Activated T-cell treated with anti-CD3 and anti-CD28 coated beads, Interleukin-2, amount 50 U/mL, for 1 hour (primary cell): ENCODE results near the gene HMGCL.
"Not testable (repeated sequence)": the region's sequence is repeated elsewhere in the genome, so short reads cannot be mapped to it uniquely, and the experiment has no call there.

Experiments used
- DNase-seq: peaks from one replicate; pipeline ENCODE4 v3.0.0-alpha.2; 2020

The HMGCL gene

DNA sequence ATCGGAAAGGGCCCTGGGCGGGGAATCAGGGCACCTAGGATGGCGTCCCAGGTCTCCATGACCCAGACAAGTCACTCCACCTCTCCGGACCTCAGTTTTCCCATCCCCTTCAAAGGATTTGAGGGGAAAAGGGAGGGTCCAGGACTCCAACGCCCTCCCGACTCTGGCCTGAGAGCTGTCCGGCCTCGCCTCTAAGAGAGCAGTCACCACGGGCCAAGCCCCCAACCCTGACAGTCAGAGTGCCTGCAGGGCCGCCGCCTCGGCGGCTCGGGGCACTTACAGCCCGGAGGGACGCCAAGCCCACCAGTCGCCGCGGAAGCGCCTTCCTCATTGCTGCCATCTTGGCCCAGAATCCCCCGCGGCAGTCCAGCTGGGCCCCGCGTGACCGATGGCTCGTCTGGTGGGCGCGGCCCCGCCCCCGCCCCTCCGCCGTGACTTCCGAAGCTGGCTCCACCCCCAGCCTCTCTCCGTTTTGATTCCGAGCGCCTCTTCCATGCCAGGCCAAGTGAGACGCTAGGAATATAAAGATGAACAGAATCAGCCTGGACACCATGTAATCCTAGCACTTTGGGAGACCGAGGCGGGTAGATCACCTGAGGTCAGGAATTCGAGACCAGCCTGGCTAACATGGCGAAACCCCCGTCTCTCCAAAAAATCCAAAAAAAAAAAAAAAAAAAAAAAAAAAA is at the start of gene HMGCL:
TSS of gene HMGCL (minus strand) at position 354 of the 686 bp plus-strand sequence. CDS start at position 340, 14 bp downstream.
- peak; percentile 84 for DNase-seq

DNA sequence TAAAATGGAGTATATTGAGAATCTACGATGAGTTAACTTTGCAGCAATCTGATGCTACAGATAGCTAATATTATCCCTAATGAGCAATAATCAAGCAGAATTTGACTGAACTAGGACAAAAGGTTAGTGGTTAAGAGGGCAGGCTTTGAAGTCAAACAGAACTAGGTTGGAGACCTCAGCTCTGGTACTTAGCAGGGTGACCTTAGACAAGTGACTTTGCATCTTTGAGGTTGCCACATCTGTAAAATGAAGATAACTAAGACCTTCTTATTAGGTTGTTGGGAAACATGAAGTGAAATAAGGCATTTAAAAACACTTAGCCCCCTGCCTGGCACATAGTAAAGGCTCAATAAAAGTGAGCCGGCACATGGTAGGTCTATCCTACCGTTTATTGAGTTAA is 47.2 kb upstream of the HMGCL start:
- no peak for DNase-seq

DNA sequence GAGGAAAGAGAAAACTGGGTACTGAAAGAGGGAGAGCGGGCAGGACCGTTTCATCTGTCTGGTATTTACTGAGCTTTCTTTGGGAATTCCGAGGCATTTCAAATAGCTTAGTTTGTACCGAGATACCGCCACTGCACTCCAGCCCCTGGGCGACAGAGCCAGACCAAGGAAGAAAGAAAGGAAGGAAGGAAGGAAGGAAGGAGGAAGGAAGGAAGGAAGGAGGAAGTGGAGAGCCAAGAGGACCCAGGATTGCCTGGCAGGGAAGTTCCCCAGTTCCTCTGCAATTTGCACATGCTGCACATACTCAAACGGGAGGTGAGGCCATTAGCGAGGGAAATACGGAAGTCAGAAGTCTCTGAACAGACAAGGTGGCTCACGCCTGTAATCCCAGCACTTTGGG is 43.8 kb upstream of the HMGCL start:
- DNase-seq, result no peak

DNA sequence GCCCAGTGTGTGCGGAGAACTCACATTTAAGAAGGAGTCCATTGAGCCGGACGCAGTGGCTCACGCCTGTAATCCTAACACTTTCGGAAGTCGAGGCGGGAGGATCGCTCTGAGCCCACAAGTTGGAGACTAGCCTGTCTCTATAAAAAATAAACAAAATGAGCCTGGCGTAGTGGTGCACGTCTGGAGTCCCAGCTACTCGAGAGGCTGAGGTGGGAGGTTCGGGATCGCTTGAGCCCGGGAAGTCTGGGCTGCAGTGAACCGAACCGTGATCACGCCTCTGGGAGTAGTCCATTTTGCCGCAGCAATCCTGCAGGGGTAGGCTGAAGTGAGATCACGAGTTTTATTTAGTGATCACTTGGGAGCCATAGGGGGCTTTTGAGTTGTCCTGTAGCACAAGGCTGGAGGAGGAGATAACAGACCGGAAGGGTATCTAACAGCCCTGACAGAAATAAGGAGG is 43.4 kb upstream of the HMGCL start:
- DNase-seq, result no peak

DNA sequence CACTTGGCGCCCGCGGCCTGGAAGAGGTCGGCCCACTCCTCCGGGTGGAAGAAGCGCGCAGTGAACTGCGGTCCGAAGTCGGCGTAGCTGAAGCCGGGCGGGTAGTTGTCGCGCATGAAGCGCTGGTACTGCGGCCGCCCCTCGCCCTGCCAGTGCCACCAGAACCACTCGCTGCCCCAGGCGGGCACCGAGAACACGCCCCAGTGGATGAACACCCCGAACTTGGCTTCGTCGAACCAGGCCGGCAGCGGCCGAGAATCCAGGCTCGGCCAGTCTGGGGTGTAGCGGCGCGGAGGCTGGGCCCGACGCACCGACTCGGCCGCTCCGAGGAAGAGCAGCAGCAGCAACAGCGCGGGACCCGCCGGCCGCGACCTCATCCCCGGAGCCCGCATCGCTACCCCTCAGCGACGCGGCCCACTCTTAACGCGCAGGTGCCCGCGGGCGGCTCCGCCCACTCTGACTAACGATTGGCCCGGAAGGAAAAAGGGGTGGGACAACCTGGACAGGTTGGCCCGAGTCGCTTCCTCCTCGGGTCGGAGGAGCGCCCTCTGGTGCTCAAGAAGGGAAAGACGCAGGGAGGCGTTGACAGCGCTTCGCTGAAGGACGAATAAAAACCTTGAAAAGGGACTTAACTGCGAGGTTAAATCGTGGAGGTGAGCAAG is 42.8 kb upstream of the HMGCL start, which contains the start of gene FUCA1:
TSS of gene FUCA1 (minus strand) at position 396 of the 662 bp plus-strand sequence. CDS start at position 392, 4 bp downstream.
- DNase-seq, result peak; percentile 96

DNA sequence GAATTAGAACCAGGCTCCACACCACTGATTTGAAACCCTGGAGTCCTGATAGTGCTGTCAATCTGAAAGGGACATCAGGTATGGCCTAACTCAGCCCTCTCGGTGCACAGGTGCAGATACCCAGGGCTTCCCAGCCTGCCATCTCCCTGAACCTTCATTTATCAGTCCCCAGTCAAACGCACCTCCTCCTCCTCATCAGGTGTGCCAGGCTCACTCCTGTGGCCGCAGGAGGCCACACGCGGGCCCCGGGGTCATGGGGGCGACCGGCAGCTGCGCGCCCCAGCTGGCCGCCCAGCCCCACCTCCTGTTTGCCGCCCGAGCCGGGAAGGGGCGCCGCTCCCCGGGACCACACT is 42.3 kb upstream of the HMGCL start:
- DNase-seq, result no peak

DNA sequence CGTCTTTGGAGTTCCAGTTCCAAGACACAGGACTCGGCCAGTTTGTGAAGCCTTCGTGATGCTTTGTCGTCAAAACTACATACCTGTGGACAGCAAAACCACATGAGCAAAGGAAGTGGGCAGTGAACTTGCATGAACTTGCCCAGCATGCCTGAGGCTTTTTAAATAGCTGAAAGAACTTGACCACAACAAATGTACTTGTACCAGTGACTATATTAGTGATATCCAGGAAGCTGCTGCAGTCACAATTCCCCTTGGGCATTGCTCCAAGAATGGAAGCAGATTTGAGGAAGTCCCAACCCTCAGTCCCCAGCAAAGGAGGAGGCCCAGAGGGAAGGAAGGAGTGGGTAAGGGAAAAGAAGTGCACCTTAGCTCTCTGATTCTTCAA is 40.3 kb upstream of the HMGCL start:
- no peak for DNase-seq

DNA sequence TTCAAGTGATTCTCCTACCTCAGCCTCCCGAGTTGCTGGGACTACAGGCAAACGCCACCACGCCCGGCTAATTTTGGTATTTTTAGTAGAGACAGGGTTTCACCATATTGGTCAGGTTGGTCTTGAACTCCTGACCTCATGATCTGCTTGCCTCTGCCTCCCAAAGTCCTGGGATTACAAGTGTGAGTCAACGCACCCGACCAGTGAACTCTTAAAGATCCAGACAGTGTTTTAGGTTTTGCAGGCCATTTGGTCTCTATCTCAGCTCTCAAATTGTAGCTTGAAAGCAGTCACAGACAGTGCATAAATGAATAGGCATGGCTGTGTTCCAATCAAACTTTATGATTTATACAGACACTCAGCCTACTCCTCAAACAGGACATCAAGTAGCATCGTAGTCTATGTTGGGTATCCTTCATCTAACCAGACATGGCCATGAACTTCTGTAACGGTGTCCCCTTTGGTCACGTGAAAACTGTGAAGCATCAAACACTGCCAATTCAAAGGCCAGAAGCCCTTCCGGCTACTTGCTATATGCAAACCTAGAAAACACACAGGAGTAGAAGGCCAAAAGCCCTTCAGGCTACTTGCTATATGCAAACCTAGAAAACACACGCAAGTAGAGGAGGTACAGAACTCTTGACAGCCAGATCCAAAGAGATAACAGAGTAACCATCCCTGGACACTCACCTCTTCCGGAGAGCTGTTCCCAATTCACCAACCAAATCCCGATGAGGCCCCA is 39.7 kb upstream of the HMGCL start:
- DNase-seq, result no peak

DNA sequence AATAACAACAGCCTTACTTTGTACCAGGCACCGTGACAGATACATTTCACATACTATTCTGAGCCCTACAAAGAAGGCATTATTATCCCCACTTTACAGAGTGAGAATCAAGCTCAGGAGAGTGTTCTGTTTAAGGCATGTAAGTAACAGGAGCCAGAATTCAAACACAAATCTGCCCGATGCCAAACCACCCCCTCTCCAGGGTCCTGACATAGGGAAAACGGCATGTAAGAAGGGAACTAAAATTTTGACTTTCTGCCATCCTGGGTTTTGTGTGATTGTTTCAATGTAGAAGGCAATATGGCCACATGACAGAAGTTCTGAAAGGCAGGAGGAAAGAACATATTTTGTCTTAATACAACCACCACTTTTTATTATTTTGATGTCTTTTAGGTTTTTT is 37.4 kb upstream of the HMGCL start:
- no peak for DNase-seq

DNA sequence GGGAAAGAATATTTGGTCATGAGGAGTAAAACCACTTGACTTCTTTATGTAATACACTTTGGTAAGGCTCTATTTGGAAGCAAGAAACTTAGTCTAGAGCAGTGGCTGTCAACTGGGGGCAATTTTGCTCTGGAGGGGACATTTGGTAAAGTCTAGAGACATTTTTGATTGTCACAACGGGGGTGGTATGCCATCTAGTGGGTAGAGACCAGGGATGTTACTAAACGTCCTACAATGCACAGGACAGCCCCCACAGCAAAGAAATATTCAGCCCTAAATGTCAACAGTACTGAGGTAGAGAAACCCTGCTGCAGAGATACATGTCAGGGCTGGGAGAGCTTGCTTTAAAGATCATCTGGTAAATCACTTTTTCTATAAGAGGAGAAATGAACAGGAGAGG is 29.3 kb upstream of the HMGCL start:
- DNase-seq, result no peak

DNA sequence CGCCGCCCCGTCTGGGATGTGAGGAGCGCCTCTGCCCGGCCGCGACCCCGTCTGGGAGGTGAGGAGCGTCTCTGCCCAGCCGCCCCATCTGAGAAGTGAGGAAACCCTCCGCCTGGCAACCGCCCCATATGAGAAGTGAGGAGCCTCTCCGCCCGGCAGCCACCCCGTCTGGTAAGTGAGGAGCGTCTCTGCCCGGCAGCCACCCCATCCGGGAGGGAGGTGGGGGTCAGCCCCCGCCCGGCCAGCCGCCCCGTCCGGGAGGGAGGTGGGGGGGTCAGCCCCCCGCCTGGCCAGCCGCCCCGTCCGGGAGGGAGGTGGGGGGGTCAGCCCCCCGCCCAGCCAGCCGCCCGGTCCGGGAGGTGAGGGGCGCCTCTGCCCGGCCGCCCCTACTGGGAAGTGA is 27.9 kb upstream of the HMGCL start:
- not testable (repeated sequence) for DNase-seq

DNA sequence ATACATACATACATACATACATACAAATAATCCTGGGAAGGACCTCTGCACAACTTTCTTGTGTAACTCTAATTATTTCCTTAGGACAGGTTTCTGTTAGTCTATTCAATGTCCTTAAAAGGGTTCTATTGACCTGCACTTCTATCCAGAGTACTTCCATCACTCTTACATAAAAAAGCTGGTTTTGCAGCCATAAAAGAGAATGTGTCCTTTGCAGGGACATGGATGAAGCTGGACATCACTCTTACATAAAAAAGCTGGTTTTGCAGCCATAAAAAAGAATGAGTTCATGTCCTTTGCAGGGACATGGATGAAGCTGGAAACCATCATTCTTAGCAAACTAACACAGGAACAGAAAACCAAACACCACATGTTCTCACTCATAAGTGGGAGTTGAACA is 26.2 kb upstream of the HMGCL start:
- DNase-seq, result not testable (repeated sequence)

DNA sequence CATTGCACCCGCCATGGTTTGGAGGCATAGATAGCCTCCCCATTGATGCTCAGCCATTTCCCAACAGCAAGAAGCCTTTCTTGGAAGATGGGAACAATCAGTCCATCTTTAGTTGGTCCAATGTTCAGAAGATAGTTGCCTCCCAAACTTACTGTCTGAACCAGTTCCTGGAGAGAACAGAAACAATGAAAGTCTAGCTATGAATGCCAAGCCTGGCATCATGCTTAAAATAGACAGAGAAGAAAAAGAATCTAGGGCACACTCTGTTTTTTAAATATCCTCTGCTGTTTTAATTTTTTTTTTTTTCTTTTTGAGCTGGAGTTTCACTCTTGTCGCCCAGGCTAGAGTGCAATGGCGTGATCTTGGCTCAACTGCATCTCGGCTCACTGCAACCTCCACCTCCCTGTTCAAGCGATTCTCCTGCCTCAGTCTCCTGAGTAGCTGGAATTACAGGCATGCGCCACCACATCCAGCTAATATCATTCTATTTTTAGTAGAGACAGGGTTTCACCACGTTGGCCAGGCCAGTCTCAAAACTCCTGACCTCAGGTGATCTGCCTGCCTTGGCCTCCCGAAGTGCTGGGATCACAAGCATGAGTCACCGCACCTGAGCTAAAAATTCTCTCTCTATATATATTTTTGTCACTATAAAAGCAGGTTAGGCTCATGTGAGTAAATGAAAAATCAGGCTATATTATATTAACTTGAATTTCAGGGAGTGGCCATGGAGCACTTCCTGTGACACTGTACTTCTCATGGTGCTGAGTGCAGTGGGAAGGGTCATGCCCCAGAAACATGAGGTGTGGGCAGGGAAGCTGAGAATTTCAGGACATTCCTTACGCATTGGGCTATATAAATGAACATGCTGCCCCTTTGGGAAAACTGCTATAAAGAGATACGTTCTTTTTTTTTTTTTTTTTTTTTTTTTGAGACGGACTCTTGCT is 23.7 kb upstream of the HMGCL start:
- no peak for DNase-seq

DNA sequence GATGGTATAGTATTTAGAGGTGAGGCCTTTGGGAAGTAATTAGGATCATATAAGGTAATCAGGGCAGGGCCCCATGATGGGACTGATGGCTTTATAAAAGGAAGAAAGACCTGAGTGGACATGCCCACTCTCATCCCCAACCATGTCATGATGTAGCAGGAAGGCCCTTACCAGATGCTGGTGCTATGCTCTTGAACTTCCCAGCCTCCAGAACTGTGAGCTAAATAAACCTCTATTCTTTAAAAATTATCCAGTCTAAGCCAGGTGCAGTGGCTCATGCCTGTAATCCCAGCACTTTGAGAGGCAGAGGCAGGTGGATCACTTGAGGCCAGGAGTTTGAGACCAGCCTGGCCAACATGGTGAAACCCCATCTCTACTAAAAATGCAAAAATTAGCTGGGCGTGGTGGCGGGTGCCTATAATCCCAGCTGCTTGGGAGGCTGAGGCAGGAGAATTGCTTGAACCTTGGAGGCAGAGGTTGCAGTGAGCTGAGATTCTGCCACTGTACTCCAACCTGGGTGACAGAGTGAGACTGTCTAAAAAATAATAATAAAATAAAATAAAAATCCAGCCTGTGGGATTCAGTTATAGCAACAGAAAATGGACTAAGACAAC is 22.4 kb upstream of the HMGCL start:
- DNase-seq, result not testable (repeated sequence)

DNA sequence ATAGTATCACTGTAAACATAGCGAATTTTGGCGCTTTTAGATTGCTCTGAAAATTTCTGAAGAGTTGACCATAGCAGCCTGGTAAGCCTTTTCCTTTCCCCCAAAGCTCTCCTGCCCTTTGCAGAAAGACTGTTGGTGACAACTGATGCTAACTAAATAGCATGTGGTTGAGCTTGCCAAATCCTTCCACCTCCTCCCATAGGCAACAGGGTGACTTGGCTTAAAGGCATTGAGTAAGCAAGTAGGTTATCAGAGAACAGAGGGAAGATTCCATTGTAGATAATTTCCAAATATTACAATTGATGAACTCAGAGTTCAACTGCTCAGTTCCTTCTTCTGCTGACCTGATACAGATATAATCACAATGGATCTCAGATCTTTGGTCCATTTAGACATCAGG is 19.9 kb upstream of the HMGCL start:
- DNase-seq, result no peak

DNA sequence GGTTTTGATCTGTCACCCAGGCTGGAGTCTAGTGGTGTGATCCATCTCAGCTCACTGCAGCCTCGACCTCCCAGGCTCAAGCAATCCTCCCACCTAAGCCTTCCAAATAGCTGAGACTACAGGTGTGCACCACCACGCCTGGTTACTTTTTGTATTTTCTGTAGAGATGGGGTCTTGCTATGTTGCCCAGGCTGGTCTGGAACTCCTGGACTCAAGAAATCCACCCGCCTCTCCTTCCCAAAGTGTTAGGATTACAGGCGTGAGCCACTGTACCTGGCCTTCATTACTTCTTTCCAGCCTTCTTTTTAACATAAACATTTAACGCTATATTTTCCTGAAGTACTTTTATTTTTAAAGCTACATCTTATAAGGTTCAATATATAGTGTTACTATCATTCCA is 18.4 kb upstream of the HMGCL start:
- DNase-seq, result no peak

DNA sequence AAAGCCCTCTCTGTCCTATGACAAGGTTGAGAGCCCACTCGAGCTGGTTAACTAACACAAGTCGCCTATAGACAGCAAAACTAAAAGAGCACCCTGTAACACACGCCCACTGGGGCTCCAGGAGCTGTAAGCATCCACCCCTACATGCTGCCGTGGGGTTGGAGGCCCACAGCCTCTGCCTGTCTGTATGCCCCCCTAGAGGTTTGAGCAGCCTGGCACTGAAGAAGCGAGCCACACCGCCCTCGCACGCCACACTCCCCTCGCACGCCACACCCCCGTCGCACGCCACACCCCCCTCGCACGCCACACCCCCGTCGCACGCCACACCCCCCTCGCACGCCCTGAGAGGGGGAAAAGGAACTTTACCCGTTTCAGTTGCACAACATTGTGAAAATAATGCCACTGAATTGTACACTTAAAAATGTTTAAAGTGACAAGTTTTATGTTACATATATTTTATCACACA is 13.2 kb upstream of the HMGCL start:
- DNase-seq, result peak; percentile 80

DNA sequence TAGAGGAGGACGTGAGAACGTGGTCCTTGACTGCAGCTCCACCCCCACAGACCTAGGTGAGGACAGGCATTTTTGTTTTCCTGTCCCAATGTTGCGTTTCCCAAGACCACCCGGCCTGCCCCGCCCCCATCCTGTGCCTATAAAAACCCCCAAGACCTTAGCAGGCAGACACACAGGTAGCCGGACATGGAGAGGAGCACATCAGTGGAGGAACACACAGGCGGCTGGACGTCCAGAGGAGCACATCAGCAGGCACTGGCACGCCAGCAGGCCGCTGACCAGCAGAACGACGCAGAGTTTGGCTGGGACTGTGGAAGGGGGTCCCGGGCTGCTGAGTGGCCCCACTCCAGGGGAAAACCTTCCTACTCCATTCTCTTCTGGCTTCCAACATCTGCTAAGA is 12.7 kb upstream of the HMGCL start:
- no peak for DNase-seq

DNA sequence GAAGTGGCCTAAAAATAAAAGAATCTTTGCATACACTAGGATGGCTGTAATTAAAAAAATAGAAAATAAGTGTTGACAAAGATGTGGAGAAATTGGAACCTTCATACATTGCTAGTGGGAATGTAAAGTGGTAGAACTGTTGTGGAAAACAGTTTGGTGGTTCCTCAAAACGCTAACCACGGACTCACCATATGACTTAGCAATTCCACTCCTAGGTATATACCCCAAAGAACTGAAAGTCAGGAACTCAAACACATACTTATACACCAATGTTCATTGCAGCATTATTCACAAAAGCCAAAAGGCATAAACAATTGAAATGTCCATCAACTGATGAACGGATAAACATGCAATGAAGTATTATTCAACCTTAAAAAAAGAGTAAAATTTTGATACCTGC is 10.8 kb upstream of the HMGCL start:
- no peak for DNase-seq

DNA sequence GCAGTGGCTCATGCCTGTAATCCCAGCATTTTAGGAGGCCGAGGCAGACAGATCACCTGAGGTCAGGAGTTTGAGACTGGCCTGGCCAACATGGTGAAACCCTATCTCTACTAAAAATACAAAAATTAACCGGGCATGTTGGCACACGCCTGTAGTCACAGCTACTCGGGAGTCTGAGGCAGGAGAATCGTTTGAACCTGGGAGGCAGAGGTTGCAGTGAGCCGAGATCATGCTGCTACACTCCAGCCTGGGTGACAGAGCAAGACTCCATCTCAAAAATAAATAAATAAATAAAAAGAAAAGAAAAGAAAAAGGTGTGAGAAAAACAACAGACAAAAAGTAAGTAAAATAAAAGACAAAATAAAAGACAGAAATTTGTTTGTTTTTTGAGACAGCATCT is 8.9 kb upstream of the HMGCL start:
- DNase-seq, result not testable (repeated sequence)

DNA sequence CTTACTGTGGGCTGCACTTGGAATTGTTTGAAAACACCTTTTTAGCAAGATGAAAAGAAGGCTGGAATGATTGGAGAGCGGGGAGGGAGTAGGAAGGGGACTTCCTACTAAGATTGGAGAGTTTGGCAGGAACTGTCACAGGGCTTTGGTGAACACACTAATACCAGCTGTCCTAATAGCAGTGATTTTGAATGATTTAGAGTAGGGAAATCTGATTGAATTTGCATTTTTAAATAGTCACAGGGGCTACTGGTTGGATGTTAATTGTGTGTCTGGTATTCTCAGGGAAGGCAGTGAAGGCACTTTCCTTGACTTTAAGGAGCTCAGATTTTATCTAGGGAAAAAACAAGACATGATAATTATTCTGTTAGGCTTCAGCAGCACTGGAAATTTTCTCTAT is 2.5 kb upstream of the HMGCL start:
- no peak for DNase-seq

DNA sequence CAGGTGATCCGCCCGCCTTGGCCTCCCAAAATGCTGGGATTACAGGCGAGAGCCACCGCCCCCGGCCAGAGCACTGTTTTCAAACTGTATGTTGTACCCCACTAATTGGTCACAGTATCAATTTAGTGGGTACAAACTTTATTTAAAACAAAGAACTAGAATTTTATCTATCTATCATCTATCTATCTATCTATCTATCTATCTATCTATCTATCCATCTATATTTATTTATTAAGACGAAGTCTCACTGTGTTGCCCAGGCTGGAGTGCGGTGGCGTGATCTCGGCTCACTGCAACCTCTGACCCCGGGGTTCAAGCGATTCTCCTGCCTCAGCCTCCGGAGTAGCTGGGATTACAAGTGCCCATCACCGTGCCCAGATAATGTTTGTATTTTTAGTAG is 1.4 kb upstream of the HMGCL start:
- DNase-seq, result not testable (repeated sequence)
